Kidney (tissue), 14 donors: Measurements from ENCODE around the gene IQSEC2. TPM values are rescaled to one million over a fixed set of nuclear protein-coding genes. Genes with fewer than 3 reads are reported as not detected.

ENCODE experiments used
- DNase-seq, 5 donors: peaks; one replicate each; pipeline ENCODE4 v3.0.0-alpha.2; 2013 to 2020
- FAIRE-seq: peaks from 2 replicates; lab custom pipeline; 2012; peaks lifted over from hg19 to GRCh38; lab: Jason Lieb, UNC
- H3K27ac ChIP-seq, 2 donors: one replicate each; pipeline ENCODE4 v1.7.0; 2013; ENCODE audit warnings: low read depth in 2 of 2, low read length in 2 of 2, inconsistent platforms in 1 of 2
- H3K27me3 ChIP-seq: one replicate; pipeline ENCODE4 v1.7.1; 2013; ENCODE audit warnings: low read length, inconsistent platforms; ENCODE audit not compliant: control insufficient read depth, insufficient read depth
- H3K36me3 ChIP-seq, 3 donors: one replicate each; pipeline versions ENCODE4 v1.7.0 to v1.7.1; 2013; ENCODE audit warnings: low read length in 3 of 3, control low read depth in 1 of 3, inconsistent platforms in 1 of 3; ENCODE audit not compliant: insufficient read depth in 3 of 3, control insufficient read depth in 2 of 3
- H3K4me1 ChIP-seq, 3 donors: one replicate each; pipeline versions ENCODE4 v1.7.0 to v1.7.1; 2013; ENCODE audit warnings: low read length in 3 of 3, inconsistent platforms in 1 of 3, low read depth in 1 of 3; ENCODE audit not compliant: control insufficient read depth in 2 of 3, insufficient read depth in 2 of 3
- H3K4me3 ChIP-seq, 3 donors: one replicate each; pipeline versions ENCODE4 v1.7.0 to v1.8.1; 2013; ENCODE audit warnings: low read length in 3 of 3, control low read depth in 1 of 3, inconsistent platforms in 1 of 3
- H3K9ac ChIP-seq, 3 donors: one replicate each; pipeline versions ENCODE4 v1.7.0 to v1.7.1; 2013; ENCODE audit warnings: low read length in 3 of 3, control low read depth in 1 of 3, inconsistent platforms in 1 of 3
- H3K9me3 ChIP-seq, 3 donors: one replicate each; pipeline versions ENCODE4 v1.7.0 to v1.7.1; 2013; ENCODE audit warnings: low read length in 3 of 3, control low read depth in 1 of 3, inconsistent platforms in 1 of 3; ENCODE audit not compliant: control insufficient read depth in 2 of 3, insufficient read depth in 1 of 3
- intact Hi-C: fragments of 100-400 bp; cut with DNase I; formaldehyde crosslinking; loops from one replicate; pipeline ENCODE4 v1.11.1; 2022
- polyA plus RNA-seq: library from polyadenylated mRNA; stranded (reverse); fragments of 350-450 nt; fragmentation: Illumina TruSeq; extraction: RNeasy Lipid Tissue Mini Kit (QIAGEN cat#74804); gene quantifications from one replicate; pipeline ENCODE4 v1.2.3, GENCODE V29; 2014; ENCODE audit warnings: low read depth, low replicate concordance; ENCODE audit not compliant: insufficient read depth
- total RNA-seq: library from RNA; stranded (reverse); fragmentation: NEBNext Ultra II Directional; extraction: Animal tissue kit (Norgen Biotek cat#: 25700); gene quantifications from one replicate; pipeline ENCODE4 v1.2.1, GENCODE V29; 2021
- TF ChIP-seq, protein P1 (sequence below): IDR thresholded peaks from 3 replicates; pipeline ENCODE4 v1.5.1; 2012; ENCODE audit warnings: mild to moderate bottlenecking, moderate library complexity, borderline replicate concordance; ENCODE audit not compliant: insufficient read depth; ENCODE audit errors: extremely low read depth
- donor health status: control.
- donor health status: control.
- donor health status: control.
- donor health status: control.
- donor health status: control.
- donor health status: DM: yes; HTN: yes; CAD: no.
- donor health status: Normal renal cell carcinoma (clear cell type).

IQSEC2 gene
- total and polyA plus RNA-seq, 2 donors from 2014 or later: 20.9 to 56.2 TPM

DNA sequence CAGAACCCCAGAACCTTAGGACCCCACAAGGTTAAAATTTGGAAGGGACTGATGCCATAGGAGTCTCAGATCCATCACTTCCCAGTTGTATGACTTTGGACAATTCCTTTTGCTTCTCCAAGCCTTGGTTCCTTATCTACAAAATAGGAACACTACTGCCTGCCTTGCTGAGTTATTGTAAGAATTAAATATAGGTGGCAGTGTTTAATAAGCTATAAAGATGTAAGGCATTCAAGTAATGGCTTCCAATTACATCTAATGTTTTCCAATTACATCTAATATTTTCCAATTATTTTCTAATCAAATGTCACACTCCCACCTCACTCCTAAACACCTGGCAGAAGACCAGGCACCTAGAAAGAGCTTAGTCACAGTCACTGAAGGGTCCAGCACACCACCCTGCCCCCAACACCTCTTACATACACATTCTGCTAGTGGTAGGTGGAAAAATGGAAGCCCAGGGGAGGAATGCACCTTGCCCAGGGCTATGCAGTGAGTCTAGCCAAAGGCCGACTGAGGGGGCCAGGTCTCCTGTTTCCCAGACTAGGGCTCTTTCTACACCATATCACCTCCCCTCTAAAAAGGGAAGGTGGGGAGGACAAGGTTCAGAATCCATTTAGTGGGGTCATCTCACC is 31.9 kb downstream of the IQSEC2 start:
- intact Hi-C loops: no loop called here

DNA sequence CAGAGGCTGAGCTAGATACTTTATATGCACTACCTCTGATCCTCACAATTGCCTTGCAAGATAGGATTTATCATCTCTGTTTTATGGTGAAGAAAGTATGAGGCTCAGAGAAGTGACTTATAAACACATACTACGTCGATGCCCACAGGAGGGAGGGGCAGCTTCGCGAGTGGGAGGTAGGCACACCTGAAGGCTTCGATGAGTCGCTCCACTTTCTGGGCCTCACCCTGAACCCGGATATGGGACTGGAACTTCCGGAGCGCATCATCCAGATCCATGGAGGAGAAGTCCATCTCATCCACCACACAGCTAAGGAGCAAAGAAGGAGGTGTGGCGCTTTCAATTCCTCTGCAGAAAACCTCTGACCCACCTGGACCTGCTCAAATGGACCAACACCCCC is 33.5 kb downstream of the IQSEC2 start:
- intact Hi-C loops: no loop called here
- TF ChIP-seq, protein P1, sequence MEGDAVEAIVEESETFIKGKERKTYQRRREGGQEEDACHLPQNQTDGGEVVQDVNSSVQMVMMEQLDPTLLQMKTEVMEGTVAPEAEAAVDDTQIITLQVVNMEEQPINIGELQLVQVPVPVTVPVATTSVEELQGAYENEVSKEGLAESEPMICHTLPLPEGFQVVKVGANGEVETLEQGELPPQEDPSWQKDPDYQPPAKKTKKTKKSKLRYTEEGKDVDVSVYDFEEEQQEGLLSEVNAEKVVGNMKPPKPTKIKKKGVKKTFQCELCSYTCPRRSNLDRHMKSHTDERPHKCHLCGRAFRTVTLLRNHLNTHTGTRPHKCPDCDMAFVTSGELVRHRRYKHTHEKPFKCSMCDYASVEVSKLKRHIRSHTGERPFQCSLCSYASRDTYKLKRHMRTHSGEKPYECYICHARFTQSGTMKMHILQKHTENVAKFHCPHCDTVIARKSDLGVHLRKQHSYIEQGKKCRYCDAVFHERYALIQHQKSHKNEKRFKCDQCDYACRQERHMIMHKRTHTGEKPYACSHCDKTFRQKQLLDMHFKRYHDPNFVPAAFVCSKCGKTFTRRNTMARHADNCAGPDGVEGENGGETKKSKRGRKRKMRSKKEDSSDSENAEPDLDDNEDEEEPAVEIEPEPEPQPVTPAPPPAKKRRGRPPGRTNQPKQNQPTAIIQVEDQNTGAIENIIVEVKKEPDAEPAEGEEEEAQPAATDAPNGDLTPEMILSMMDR: no peak
- Histone ChIP-seq H3K4me3 (no peak overlapping the region), H3K27ac (no peak overlapping the region), H3K9ac (no peak overlapping the region), H3K4me1 (no peaks in the 10 kb centered on the region), H3K27me3 (peaks cover 8% of the 10 kb centered on the region), H3K36me3 (peaks cover 0 to 6% (median 3%) of the 10 kb centered on the region in 3 donors), H3K9me3 (no peaks in the 10 kb centered on the region)
- no peak for DNase-seq
- no peak for FAIRE-seq

More for the DNA sequence above, 31.9 kb downstream of the IQSEC2 start:
- peaks cover 6% of the 10 kb centered on the region for H3K27me3 ChIP-seq
- H3K9ac ChIP-seq: no peak overlapping the region
- TF ChIP-seq, protein P1: no peak
- FAIRE-seq (no peak), DNase-seq (no peak)
- H3K27ac ChIP-seq: no peak overlapping the region
- H3K4me3 ChIP-seq: no peak overlapping the region
- peaks cover 0 to 6% (median 0%) of the 10 kb centered on the region in 3 donors for H3K36me3 ChIP-seq
- no peaks in the 10 kb centered on the region for H3K4me1 ChIP-seq
- H3K9me3 ChIP-seq: no peaks in the 10 kb centered on the region

DNA sequence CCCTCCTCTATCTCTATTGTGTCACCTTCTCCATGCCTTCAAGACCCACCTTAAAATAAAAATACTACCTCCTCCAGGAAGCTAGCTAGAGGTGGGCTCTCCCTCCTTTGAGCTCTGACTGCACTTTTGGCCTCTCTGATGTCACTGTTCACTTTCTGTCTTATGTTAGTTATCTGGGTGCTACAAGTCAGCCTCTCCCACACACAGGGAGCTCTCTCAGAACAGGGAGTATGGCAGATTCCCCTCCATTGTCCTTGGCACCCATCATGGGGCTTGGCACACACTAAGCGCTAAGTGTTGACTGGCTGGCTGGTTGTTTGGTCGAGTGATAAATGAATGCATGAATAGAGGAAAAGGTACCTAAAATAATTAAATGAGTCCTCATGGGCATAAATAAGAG is 35.2 kb downstream of the IQSEC2 start:
- intact Hi-C loops: no loop called here
- FAIRE-seq (no peak), DNase-seq (no peak)
- Histone ChIP-seq H3K27ac (no peak overlapping the region), H3K4me3 (no peak overlapping the region), H3K27me3 (peaks cover 8% of the 10 kb centered on the region), H3K9me3 (no peaks in the 10 kb centered on the region), H3K4me1 (no peaks in the 10 kb centered on the region), H3K9ac (no peak overlapping the region), H3K36me3 (peaks cover 0 to 8% (median 4%) of the 10 kb centered on the region in 3 donors)
- TF ChIP-seq, protein P1: no peak
